ENCODE measurements around the gene PRKCB.

The PRKCB gene

GRCh38 chr16:24088767-24089166, 253.0 kb downstream of the PRKCB start:
- Histone ChIP-seq H3K9me3 (ENCODE audit: insufficient read depth, low read depth, low read length) (0 out of 2 replicates have a peak, but pooled peaks cover 3% of the 10 kb centered on the region), H3K79me2 (ENCODE audit: insufficient read depth, low read length) (no peaks in the 10 kb centered on the region), H3K27me3 (ENCODE audit: insufficient read depth, low read length, poor library complexity, severe bottlenecking) (no peaks in the 10 kb centered on the region), H3K36me3 (ENCODE audit: insufficient read depth, low read length) (peaks cover 20% of the 10 kb centered on the region; the same call in 1 of the 2 replicates), H3K4me2 (ENCODE audit: low read depth, low read length, poor library complexity, severe bottlenecking) (no peak overlapping the region), H4K20me1 (ENCODE audit: insufficient read depth, low read length, poor library complexity, severe bottlenecking) (no peaks in the 10 kb centered on the region), H2AFZ (ENCODE audit: low read length) (no peak overlapping the region), H3F3A (ENCODE audit: low read depth) (no peaks in the 10 kb centered on the region), H3K4me1 (ENCODE audit: insufficient read depth, low read length, poor library complexity, severe bottlenecking) (peaks cover 8% of the 10 kb centered on the region), H3K4me3 (ENCODE audit: low read length, poor library complexity, severe bottlenecking) (no peak overlapping the region), H3K9me2 (replicated peaks; ENCODE audit: low read depth, low read length) (no peaks in the 10 kb centered on the region), H3K9ac (ENCODE audit: low read depth, low read length, poor library complexity, severe bottlenecking) (no peak overlapping the region)
- no peak for TF ChIP-seq EZH2phosphoT487 (IDR thresholded peaks at IDR 0.05; ENCODE audit: borderline replicate concordance)
- TF ChIP-seq, protein P1, sequence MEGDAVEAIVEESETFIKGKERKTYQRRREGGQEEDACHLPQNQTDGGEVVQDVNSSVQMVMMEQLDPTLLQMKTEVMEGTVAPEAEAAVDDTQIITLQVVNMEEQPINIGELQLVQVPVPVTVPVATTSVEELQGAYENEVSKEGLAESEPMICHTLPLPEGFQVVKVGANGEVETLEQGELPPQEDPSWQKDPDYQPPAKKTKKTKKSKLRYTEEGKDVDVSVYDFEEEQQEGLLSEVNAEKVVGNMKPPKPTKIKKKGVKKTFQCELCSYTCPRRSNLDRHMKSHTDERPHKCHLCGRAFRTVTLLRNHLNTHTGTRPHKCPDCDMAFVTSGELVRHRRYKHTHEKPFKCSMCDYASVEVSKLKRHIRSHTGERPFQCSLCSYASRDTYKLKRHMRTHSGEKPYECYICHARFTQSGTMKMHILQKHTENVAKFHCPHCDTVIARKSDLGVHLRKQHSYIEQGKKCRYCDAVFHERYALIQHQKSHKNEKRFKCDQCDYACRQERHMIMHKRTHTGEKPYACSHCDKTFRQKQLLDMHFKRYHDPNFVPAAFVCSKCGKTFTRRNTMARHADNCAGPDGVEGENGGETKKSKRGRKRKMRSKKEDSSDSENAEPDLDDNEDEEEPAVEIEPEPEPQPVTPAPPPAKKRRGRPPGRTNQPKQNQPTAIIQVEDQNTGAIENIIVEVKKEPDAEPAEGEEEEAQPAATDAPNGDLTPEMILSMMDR (conservative IDR thresholded peaks at IDR 0.05; ENCODE audit: low read length): no peak

- Histone ChIP-seq H3K9me3 (ENCODE audit: insufficient read depth, low read depth, low read length) (0 out of 2 replicates have a peak, but pooled peaks cover 3% of the 10 kb centered on the region), H3K4me3 (ENCODE audit: low read length, poor library complexity, severe bottlenecking) (no peak overlapping the region), H2AFZ (ENCODE audit: low read length) (no peak overlapping the region), H3K4me1 (ENCODE audit: insufficient read depth, low read length, poor library complexity, severe bottlenecking) (peaks cover 8% of the 10 kb centered on the region), H3F3A (ENCODE audit: low read depth) (no peaks in the 10 kb centered on the region), H3K27me3 (ENCODE audit: insufficient read depth, low read length, poor library complexity, severe bottlenecking) (no peaks in the 10 kb centered on the region), H4K20me1 (ENCODE audit: insufficient read depth, low read length, poor library complexity, severe bottlenecking) (no peaks in the 10 kb centered on the region), H3K79me2 (ENCODE audit: insufficient read depth, low read length) (no peaks in the 10 kb centered on the region), H3K9ac (ENCODE audit: low read depth, low read length, poor library complexity, severe bottlenecking) (no peak overlapping the region), H3K9me2 (replicated peaks; ENCODE audit: low read depth, low read length) (no peaks in the 10 kb centered on the region), H3K36me3 (ENCODE audit: insufficient read depth, low read length) (peaks cover 41% of the 10 kb centered on the region; the same call in 1 of the 2 replicates), H3K4me2 (ENCODE audit: low read depth, low read length, poor library complexity, severe bottlenecking) (no peak overlapping the region)
- TF ChIP-seq, protein P1 (conservative IDR thresholded peaks at IDR 0.05; ENCODE audit: low read length): no peak
- no peak for TF ChIP-seq EZH2phosphoT487 (IDR thresholded peaks at IDR 0.05; ENCODE audit: borderline replicate concordance)
Measured at GRCh38 chr16:24091125-24091524, 255.3 kb downstream of the PRKCB start.

DNA sequence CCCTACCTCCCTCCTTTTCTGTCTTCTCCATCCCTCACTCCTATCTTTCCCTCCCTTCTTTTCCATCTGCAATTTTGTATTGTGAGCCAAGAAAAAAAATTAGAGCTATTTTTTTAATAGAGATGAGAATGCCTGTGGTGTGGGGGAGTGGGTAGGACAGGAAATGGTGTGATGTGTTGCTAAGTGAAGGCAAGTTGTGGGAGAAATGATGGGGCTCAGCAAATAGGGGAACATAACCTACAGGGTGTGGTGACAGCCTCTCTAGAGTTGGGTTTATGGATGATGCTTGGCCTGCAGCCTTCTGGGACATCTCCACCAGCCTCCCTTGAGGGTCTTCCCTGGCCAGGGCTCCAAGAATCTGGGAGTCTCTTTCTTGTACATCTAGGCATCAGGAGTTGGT, 257.3 kb downstream of the PRKCB start:
- Histone ChIP-seq H3K36me3 (ENCODE audit: insufficient read depth, low read length) (peaks cover 53% of the 10 kb centered on the region; the same call in 1 of the 2 replicates), H4K20me1 (ENCODE audit: insufficient read depth, low read length, poor library complexity, severe bottlenecking) (no peaks in the 10 kb centered on the region), H3K27me3 (ENCODE audit: insufficient read depth, low read length, poor library complexity, severe bottlenecking) (no peaks in the 10 kb centered on the region), H3K9me3 (ENCODE audit: insufficient read depth, low read depth, low read length) (0 out of 2 replicates have a peak, but pooled peaks cover 3% of the 10 kb centered on the region), H3K4me2 (ENCODE audit: low read depth, low read length, poor library complexity, severe bottlenecking) (no peak overlapping the region), H3K4me3 (ENCODE audit: low read length, poor library complexity, severe bottlenecking) (no peak overlapping the region), H2AFZ (ENCODE audit: low read length) (no peak overlapping the region), H3K9me2 (replicated peaks; ENCODE audit: low read depth, low read length) (no peaks in the 10 kb centered on the region), H3K79me2 (ENCODE audit: insufficient read depth, low read length) (no peaks in the 10 kb centered on the region), H3F3A (ENCODE audit: low read depth) (no peaks in the 10 kb centered on the region), H3K4me1 (ENCODE audit: insufficient read depth, low read length, poor library complexity, severe bottlenecking) (peaks cover 8% of the 10 kb centered on the region), H3K9ac (ENCODE audit: low read depth, low read length, poor library complexity, severe bottlenecking) (no peak overlapping the region)
- no peak for TF ChIP-seq EZH2phosphoT487 (IDR thresholded peaks at IDR 0.05; ENCODE audit: borderline replicate concordance)
- TF ChIP-seq, protein P1 (conservative IDR thresholded peaks at IDR 0.05; ENCODE audit: low read length): no peak
